SW480 (cell line): ENCODE results near the gene TPM3.
A peak's percentile ranks its signal among the peaks of the same experiment; 100 is the strongest.
"Not testable (repeated sequence)": the region's sequence is repeated elsewhere in the genome, so short reads cannot be mapped to it uniquely, and the experiment has no call there.

ENCODE experiments used
- DNase-seq: peaks from one replicate; pipeline ENCODE4 v3.0.0-alpha.2; 2016; ENCODE audit warnings: low spot score

The TPM3 gene

GRCh38 chr1:154191990-154192461 is at the start of gene TPM3:
TSS of gene TPM3 (minus strand) at chr1:154192100. CDS start at chr1:154192018, 82 bp downstream.
- no peak for DNase-seq

DNA sequence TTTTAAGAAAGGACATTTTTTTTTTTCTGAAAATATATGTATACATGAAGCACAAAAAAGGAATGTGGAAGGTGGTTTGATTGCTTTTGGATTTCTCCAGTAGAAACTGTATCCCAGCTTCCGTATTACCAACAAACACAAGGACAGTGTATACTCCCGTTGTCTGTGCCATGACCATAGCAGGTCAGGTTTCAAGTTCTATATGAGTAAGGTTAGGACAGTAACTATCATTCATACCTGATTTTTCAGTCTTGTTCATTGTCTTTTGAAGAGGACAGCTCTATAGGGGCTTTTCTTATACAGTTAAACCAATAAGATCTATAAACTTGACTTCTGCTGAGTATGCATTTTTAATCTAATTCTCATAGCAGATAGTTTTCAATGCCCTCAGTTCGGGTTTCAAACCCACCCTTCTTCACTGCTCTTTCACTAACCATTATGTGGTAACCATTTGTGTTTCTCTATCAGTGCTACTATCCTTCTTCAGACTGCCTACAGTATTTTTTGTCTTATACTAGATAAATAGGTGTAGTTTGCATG is 48.5 kb upstream of the TPM3 start:
- no peak for DNase-seq

GRCh38 chr1:154239491-154239890 is 47.6 kb upstream of the TPM3 start:
- no peak for DNase-seq

GRCh38 chr1:154237880-154238506 is 46.1 kb upstream of the TPM3 start:
- no peak for DNase-seq

- DNase-seq: no peak
Measured at GRCh38 chr1:154237435-154237834, 45.5 kb upstream of the TPM3 start.

GRCh38 chr1:154236855-154237254 is 45.0 kb upstream of the TPM3 start:
- no peak for DNase-seq

GRCh38 chr1:154233127-154233526 is 41.2 kb upstream of the TPM3 start:
- not testable (repeated sequence) for DNase-seq

DNA sequence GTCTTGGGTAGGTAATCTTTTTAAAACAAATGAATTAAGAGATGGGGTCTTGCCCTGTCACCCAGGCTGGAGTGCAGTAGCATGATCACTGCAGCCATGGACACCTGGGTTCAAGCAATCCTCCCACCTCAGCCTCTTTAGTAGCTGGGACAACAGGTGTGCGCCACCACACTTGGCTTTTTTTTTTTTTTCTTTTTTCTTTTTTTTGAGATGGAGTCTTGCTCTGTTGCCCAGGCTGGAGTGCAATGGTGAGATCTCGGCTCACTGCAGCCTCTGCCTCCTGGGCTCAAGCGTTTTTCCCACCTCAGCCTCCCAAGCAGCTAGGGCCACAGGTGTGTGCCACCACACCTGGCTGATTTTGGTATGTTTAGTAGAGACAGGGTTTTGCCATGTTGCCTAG is 39.2 kb upstream of the TPM3 start:
- not testable (repeated sequence) for DNase-seq

DNA sequence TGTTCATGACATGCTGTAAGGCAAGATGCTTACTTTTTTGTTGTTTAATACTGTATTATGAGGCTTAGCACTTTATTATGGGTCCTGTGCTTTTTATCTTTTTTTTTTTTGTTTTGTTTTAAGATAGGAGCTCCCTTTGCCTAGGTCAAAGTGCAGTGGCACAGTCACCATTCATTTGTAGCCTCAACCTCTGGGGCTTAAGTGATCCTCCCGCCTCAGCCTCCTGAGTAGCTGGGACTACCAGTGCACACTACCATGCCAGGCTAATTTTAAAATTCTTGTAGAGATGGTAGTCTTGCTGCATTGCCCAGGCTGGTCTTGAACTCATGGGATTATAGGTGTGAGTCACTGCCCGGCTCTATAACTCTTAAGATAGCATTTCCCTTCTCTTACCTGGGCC is 33.5 kb upstream of the TPM3 start:
- no peak for DNase-seq

DNA sequence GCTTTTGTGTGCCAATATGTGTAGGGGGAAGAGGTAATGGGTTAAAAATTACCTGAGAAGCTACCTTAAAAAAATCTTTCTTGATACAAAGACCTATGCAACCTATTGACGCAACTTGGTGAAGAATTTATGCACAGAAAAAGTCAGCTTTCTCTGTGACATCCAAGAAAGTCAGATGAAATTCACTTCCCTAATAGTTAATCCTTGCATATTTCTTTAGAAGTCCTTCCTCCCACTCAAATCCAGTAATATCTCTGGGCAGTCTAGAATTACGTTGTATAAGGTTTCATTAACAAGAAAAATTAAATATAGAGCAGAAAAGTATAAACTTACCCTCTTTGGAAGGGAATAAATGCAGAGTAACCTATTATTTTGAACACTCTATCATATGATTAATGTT is 31.7 kb upstream of the TPM3 start:
- DNase-seq: no peak

- DNase-seq: no peak
Measured at GRCh38 chr1:154222918-154223317, 31.0 kb upstream of the TPM3 start.

DNA sequence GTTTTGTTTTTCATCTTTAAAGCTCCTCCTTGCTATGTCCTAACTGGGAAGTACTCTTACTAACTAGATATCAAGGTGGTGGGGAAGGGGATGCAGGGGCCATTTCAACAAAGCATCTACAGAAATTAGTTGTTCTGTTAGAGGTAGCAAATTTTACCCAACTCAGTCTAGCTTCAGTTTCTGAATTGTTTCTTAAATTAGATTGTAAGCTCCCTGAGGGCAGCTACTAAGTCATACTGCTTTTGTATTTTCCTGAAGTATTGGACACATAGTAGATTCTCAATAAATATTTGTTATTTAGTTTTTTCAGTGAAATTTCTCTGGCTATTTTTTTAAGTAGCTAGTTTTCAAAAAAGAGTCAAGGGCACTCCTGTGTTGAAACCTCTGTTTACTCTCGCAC is 30.6 kb upstream of the TPM3 start:
- DNase-seq: no peak

- peak; percentile 52 for DNase-seq
Measured at GRCh38 chr1:154221278-154222001, 29.5 kb upstream of the TPM3 start.

GRCh38 chr1:154220970-154221277 is 29.0 kb upstream of the TPM3 start:
- no peak for DNase-seq

DNA sequence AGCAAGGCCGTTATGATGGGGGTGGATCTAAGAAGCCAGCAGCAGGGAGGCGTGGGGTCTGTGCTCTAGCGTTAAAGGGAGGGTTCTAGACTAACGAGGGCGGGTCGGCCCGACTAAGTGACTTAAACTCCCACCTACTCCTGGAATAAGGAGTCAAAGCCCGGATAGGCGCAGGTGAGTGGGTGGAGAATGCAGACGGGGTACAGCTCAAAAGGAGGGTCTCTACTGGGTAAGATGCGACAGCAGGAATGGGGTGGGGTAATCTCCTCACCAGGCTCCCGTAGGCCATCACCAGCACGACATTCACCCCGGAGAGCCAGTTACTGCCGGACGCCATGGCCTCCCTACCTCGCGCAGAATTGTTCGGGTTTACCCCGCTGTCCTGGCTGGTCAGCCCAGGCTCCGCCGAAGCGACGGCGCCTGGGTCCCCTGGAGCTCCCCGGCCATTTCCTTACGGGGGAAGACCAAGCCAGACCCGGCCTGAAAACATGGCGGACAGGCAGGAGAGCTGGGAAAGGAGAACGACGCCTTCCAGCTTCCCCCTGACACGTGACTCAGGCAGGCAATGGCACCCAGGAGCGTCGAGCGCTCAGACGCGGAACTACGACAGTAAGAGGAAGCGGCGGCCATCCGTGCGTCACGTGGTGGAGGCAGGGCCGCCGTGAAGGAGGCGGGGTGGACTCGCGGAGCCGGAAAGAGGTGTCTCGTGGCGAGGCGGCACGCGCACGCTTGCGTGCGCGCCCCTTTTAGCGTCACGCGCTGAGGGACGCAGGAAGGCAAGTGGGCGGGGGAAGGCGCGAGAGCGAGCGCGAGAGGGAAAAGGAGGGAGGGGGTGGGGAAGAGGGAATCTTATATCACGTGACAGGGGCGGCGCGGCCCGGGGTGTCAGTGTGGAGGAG is 28.4 kb upstream of the TPM3 start, which contains the start of gene UBAP2L:
Gene UBAP2L, plus strand, starts transcription at position 885 of the 899 bp plus-strand sequence. CDS start 4,169 bp downstream, outside the sequence.
- DNase-seq: peak; percentile 98

DNA sequence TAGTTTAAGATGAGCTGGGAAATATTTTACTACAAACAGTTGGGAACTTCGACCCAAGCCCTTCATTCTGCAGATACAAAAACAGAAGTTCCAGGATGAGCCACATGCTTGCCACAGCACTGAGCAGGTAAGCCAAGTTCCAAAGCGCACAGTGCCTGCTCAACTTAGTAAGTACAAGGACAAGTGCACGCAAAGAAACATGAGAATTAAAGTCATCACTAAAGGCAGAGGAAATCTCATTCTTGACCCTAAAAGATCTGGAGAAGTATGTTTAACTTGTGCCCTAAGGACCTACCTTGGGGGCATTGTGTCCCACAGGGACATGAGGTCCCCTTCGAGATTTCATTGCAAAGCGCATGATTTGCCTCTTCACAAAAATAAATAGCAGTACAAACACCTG is 27.6 kb upstream of the TPM3 start:
- DNase-seq: peak; percentile 15

DNA sequence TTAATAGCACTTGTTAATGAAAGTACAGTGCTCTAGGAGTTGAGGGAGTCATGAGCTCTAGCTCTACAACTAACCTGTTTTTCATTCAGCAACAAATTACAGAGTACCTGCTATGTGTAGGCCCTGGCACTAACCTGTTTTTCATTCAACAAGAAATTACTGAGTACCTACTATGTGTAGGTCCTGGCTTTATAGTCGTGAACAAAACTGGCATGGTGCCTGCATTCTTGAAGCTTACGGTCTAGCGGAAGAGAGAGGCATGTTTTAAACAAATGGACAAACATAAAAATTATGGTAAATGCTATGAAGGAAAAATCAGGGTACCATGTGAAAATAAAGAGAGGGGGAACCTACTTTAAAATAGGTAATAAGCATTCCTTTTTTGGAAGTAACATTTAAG is 26.6 kb upstream of the TPM3 start:
- no peak for DNase-seq

- DNase-seq: no peak
Measured at GRCh38 chr1:154213274-154213673, 21.4 kb upstream of the TPM3 start.

GRCh38 chr1:154212083-154212482 is 20.2 kb upstream of the TPM3 start:
- no peak for DNase-seq

DNA sequence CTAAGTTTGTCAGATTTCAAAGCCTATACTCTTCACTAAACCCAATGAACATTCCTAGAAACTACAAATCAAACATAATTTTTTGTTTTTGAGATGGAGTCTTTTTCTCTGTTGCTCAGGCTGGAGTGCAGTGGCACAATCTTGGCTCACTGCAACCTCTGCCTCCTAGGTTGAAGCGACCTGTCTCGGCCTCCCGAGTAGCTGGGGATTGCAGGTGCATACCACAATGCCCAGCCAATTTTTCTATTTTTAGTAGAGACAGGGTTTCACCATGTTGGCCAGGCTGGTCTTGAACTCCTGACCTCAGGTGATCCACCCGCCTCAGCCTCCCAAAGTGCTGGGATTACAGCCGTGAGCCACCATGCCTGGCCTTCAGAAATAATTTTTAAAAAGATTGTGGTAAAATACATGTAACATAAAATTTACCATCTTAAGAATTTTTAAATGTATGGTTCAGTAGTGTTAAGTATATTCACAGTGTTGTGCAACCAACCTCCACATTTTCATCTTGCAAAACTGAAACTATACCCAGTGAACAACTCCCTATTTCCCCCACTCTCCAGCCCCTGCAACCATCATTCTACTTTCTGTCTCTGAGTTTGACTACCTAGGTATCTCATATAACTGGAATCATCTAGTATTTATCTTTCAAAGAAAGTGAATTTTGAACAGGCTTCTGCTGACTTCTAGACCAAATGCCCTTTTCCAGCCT is 16.9 kb upstream of the TPM3 start:
- DNase-seq: no peak

GRCh38 chr1:154207262-154207661 is 15.4 kb upstream of the TPM3 start:
- DNase-seq: no peak

GRCh38 chr1:154206196-154206595 is 14.3 kb upstream of the TPM3 start, which contains the start of gene CFAP141:
TSS of gene CFAP141 (minus strand) at chr1:154206333. CDS start at chr1:154206307, 26 bp downstream.
- DNase-seq: peak; percentile 28
